ENCODE measurements around the gene CACNA1S.

Gene CACNA1S

GRCh38 chr1:201064806-201065205 lies 47.4 kb downstream of the CACNA1S start:
- no peak for DNase-seq
- Histone ChIP-seq H3K4me3 (ENCODE audit: low read depth, low read length) (no peak overlapping the region), H3K27me3 (ENCODE audit: insufficient read depth, low read depth, severe bottlenecking) (no peaks in the 10 kb centered on the region), H3K27ac (no peak overlapping the region), H3K36me3 (no peaks in the 10 kb centered on the region), H3K9me3 (ENCODE audit: severe bottlenecking) (no peaks in the 10 kb centered on the region)
- TF ChIP-seq CTCF (IDR thresholded peaks at IDR 0.05; ENCODE audit: low read depth, low read length): no peak

- no peak for DNase-seq
- TF ChIP-seq CTCF (IDR thresholded peaks at IDR 0.05; ENCODE audit: low read depth, low read length): no peak
- Histone ChIP-seq H3K27me3 (ENCODE audit: insufficient read depth, low read depth, severe bottlenecking) (no peaks in the 10 kb centered on the region), H3K4me3 (ENCODE audit: low read depth, low read length) (no peak overlapping the region), H3K9me3 (ENCODE audit: severe bottlenecking) (no peaks in the 10 kb centered on the region), H3K27ac (no peak overlapping the region), H3K36me3 (no peaks in the 10 kb centered on the region)
Measured at GRCh38 chr1:201063145-201063544, 49.1 kb downstream of the CACNA1S start.

- no peaks in the 10 kb centered on the region for H3K27me3 ChIP-seq (ENCODE audit: insufficient read depth, low read depth, severe bottlenecking)
- no peak overlapping the region for H3K4me3 ChIP-seq (ENCODE audit: low read depth, low read length)
- DNase-seq: no peak
- no peaks in the 10 kb centered on the region for H3K36me3 ChIP-seq
- no peak overlapping the region for H3K27ac ChIP-seq
- H3K9me3 ChIP-seq (ENCODE audit: severe bottlenecking): no peaks in the 10 kb centered on the region
- TF ChIP-seq CTCF (IDR thresholded peaks at IDR 0.05; ENCODE audit: low read depth, low read length): no peak
Measured at GRCh38 chr1:201062511-201063091, 49.6 kb downstream of the CACNA1S start.

GRCh38 chr1:201061886-201062285 lies 50.3 kb downstream of the CACNA1S start:
- Histone ChIP-seq H3K4me3 (ENCODE audit: low read depth, low read length) (no peak overlapping the region), H3K9me3 (ENCODE audit: severe bottlenecking) (no peaks in the 10 kb centered on the region), H3K36me3 (no peaks in the 10 kb centered on the region), H3K27ac (no peak overlapping the region), H3K27me3 (ENCODE audit: insufficient read depth, low read depth, severe bottlenecking) (no peaks in the 10 kb centered on the region)
- no peak for TF ChIP-seq CTCF (IDR thresholded peaks at IDR 0.05; ENCODE audit: low read depth, low read length)
- no peak for DNase-seq

GRCh38 chr1:201061049-201061448 lies 51.2 kb downstream of the CACNA1S start:
- no peaks in the 10 kb centered on the region for H3K36me3 ChIP-seq
- H3K4me3 ChIP-seq (ENCODE audit: low read depth, low read length): no peak overlapping the region
- no peak for TF ChIP-seq CTCF (IDR thresholded peaks at IDR 0.05; ENCODE audit: low read depth, low read length)
- no peaks in the 10 kb centered on the region for H3K27me3 ChIP-seq (ENCODE audit: insufficient read depth, low read depth, severe bottlenecking)
- DNase-seq: no peak
- H3K9me3 ChIP-seq (ENCODE audit: severe bottlenecking): no peaks in the 10 kb centered on the region
- no peak overlapping the region for H3K27ac ChIP-seq

GRCh38 chr1:201060586-201060985 lies 51.6 kb downstream of the CACNA1S start:
- no peaks in the 10 kb centered on the region for H3K27me3 ChIP-seq (ENCODE audit: insufficient read depth, low read depth, severe bottlenecking)

More at GRCh38 chr1:201060586-201060985, 51.6 kb downstream of the CACNA1S start:
- Histone ChIP-seq H3K27ac (no peak overlapping the region), H3K9me3 (ENCODE audit: severe bottlenecking) (no peaks in the 10 kb centered on the region), H3K4me3 (ENCODE audit: low read depth, low read length) (no peak overlapping the region), H3K36me3 (no peaks in the 10 kb centered on the region)
- DNase-seq: no peak
- TF ChIP-seq CTCF (IDR thresholded peaks at IDR 0.05; ENCODE audit: low read depth, low read length): no peak
